ENCODE data around the gene FUNDC2.
A peak's percentile ranks its signal among the peaks of the same experiment; 100 is the strongest.

The FUNDC2 gene

GRCh38 chrX:155070038-155070437 lies 43.4 kb downstream of the FUNDC2 start:
- DNase-seq (ENCODE audit: low spot score): no peak

GRCh38 chrX:155070663-155070974 lies 44.0 kb downstream of the FUNDC2 start:
- no peak for DNase-seq (ENCODE audit: low spot score)

GRCh38 chrX:155070975-155071693 lies 44.5 kb downstream of the FUNDC2 start, which contains the start of the genes BRCC3, CMC4 and MTCP1:
Gene BRCC3, plus strand, starts transcription at chrX:155071508. Its CDS starts 20 bp downstream, at chrX:155071528.
Gene CMC4, minus strand, starts transcription at chrX:155071136. Its CDS starts 7,113 bp downstream, at chrX:155064023.
Gene MTCP1, minus strand, starts transcription at chrX:155071136. Its CDS starts 5,126 bp downstream, at chrX:155066010.
- DNase-seq (ENCODE audit: low spot score): peak; percentile 82

- no peak for DNase-seq (ENCODE audit: low spot score)
These were observed 45.1 kb downstream of the FUNDC2 start for GRCh38 chrX:155071694-155072280.

GRCh38 chrX:155086202-155086840 lies 59.7 kb downstream of the FUNDC2 start:
- peak; percentile 55 for DNase-seq (ENCODE audit: low spot score)

- DNase-seq (ENCODE audit: low spot score): no peak
These were observed 60.5 kb downstream of the FUNDC2 start for GRCh38 chrX:155086961-155087735.

GRCh38 chrX:155094468-155095061 lies 67.9 kb downstream of the FUNDC2 start:
- DNase-seq (ENCODE audit: low spot score): no peak

- DNase-seq (ENCODE audit: low spot score): no peak
These were observed 79.3 kb downstream of the FUNDC2 start for GRCh38 chrX:155105919-155106318.

- no peak for DNase-seq (ENCODE audit: low spot score)
These were observed 81.8 kb downstream of the FUNDC2 start for GRCh38 chrX:155108427-155108826.

Data from ecto neural progenitor cell (in vitro differentiated cells).